ENCODE measurements around the gene MAPK13. TPM values are rescaled to one million over a fixed set of nuclear protein-coding genes. Genes with fewer than 3 reads are reported as not detected.

Gene MAPK13
- total RNA-seq, 4 donors from 2014 or later, result 0.26 to 10.9 (median 3.0) TPM

GRCh38 chr6:36098920-36099647 is 31.2 kb upstream of the MAPK13 start:
- TF ChIP-seq CTCF (IDR thresholded peaks at IDR 0.05) (no peak), POLR2A (IDR thresholded peaks at IDR 0.05) (no peak)
- Histone ChIP-seq H3K4me1 (peaks cover 0 to 5% of the 10 kb centered on the region in 2 donors), H3K27ac (peak overlapping the region in 1 of 2 donors; percentile 30), H3K36me3 (no peaks in the 10 kb centered on the region), H3K9me3 (no peaks in the 10 kb centered on the region), H3K4me3 (no peak overlapping the region), H3K27me3 (no peaks in the 10 kb centered on the region)
- intact Hi-C loops (cut with DNase I; ENCODE audit: low total_unique reads), result loop anchor here (5.0 kb wide), 1 partner anchor 72 kb away; the partner anchor contains the start of gene MAPK14
- no peak for DNase-seq

- intact Hi-C loops (cut with DNase I; ENCODE audit: low total_unique reads), result loop anchor here (5.0 kb wide), 1 partner anchor 73 kb away; the partner anchor contains the start of gene MAPK14
These were observed 30.3 kb upstream of the MAPK13 start for GRCh38 chr6:36099869-36100483.

GRCh38 chr6:36101691-36102090 is 28.6 kb upstream of the MAPK13 start:
- H3K36me3 ChIP-seq, result no peaks in the 10 kb centered on the region

More at GRCh38 chr6:36099869-36100483, 30.3 kb upstream of the MAPK13 start:
- Histone ChIP-seq H3K27me3 (no peaks in the 10 kb centered on the region), H3K9me3 (no peaks in the 10 kb centered on the region), H3K4me3 (no peak overlapping the region), H3K27ac (no peak overlapping the region), H3K4me1 (peaks cover 0 to 5% of the 10 kb centered on the region in 2 donors), H3K36me3 (no peaks in the 10 kb centered on the region)
- DNase-seq, result no peak
- TF ChIP-seq CTCF (IDR thresholded peaks at IDR 0.05) (no peak), POLR2A (IDR thresholded peaks at IDR 0.05) (no peak)

DNA sequence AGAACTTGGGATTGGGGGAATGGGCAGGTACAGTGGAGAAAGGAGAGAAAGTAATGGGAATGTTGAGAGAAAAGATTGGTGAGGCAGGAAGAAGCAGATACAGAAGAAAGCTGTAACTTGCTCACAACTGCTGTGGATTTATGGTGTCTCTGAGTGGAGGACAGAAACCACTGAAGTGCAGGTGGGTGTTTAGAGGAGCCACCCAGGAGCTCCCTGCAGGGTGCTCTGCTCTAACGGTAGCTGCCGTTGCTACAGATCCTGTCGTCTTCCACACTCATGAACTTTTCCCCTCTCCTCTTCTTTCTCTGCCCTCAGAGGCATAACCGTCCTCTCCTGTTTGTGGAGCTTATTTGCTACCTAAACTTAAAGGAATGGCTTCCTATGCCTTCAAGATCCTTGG is 27.5 kb upstream of the MAPK13 start:
- no peaks in the 10 kb centered on the region for H3K36me3 ChIP-seq
- no peak for DNase-seq
- intact Hi-C loops (cut with DNase I; ENCODE audit: low total_unique reads), result no loop called here

More at GRCh38 chr6:36101691-36102090, 28.6 kb upstream of the MAPK13 start:
- Histone ChIP-seq H3K9me3 (no peaks in the 10 kb centered on the region), H3K4me3 (no peak overlapping the region), H3K4me1 (no peaks in the 10 kb centered on the region), H3K27me3 (no peaks in the 10 kb centered on the region), H3K27ac (no peak overlapping the region)
- intact Hi-C loops (cut with DNase I; ENCODE audit: low total_unique reads), result no loop called here
- no peak for TF ChIP-seq CTCF (IDR thresholded peaks at IDR 0.05)
- TF ChIP-seq POLR2A (IDR thresholded peaks at IDR 0.05), result no peak
- no peak for DNase-seq

More for the DNA sequence above, 27.5 kb upstream of the MAPK13 start:
- no peak for TF ChIP-seq CTCF (IDR thresholded peaks at IDR 0.05)
- no peak for TF ChIP-seq POLR2A (IDR thresholded peaks at IDR 0.05)
- no peaks in the 10 kb centered on the region for H3K27me3 ChIP-seq
- H3K27ac ChIP-seq, result no peak overlapping the region
- H3K9me3 ChIP-seq, result no peaks in the 10 kb centered on the region
- no peaks in the 10 kb centered on the region for H3K4me1 ChIP-seq
- no peak overlapping the region for H3K4me3 ChIP-seq

Data from uterus (tissue), 4 donors.